ENCODE data around the gene CDH24. TPM values are rescaled to one million over a fixed set of nuclear protein-coding genes. Genes with fewer than 3 reads are reported as not detected.

Gene CDH24
- total RNA-seq, 2 experiments from 2014 or later: 0.51 to 1.5 TPM

- Histone ChIP-seq H3K79me2 (ENCODE audit: insufficient read depth, low read depth, low read length) (no peaks in the 10 kb centered on the region), H3K27ac (ENCODE audit: low read depth, low read length, poor library complexity, severe bottlenecking) (peak overlapping the region; percentile 11), H3K4me1 (ENCODE audit: insufficient read depth, low read length, poor library complexity, severe bottlenecking) (no peaks in the 10 kb centered on the region), H3K9me3 (ENCODE audit: low read length) (no peaks in the 10 kb centered on the region), H2AFZ (ENCODE audit: low read length) (no peak overlapping the region), H3K9me2 (ENCODE audit: insufficient read depth, low read length) (no peaks in the 10 kb centered on the region), H3K36me3 (ENCODE audit: insufficient read depth, low read length) (peaks cover 99% of the 10 kb centered on the region), H4K20me1 (ENCODE audit: insufficient read depth, low read length) (no peaks in the 10 kb centered on the region), H3K4me3 (ENCODE audit: low read depth, low read length, poor library complexity, severe bottlenecking) (no peak overlapping the region), H3K4me2 (ENCODE audit: low read length) (no peak overlapping the region)
- intact Hi-C loops (cut with micrococcal nuclease; ENCODE audit: unreplicated experiment): no loop called here
- POLR2A ChIA-PET: interaction anchor here (0.6 to 2.4 kb wide), 3 partner anchors 15 to 1841 kb away, joined by 3 to 7 read pairs (median 4); partner anchors contain the start of genes ACIN1 and C14orf119
- TF ChIP-seq EZH2phosphoT487 (IDR thresholded peaks at IDR 0.05; ENCODE audit: borderline replicate concordance, low read depth, low read length) (no peak), CTCF (conservative IDR thresholded peaks at IDR 0.05; ENCODE audit: low read length) (no peak)
- no TSS peak for BruUV-seq (replicated peaks)
- CTCF ChIA-PET (ENCODE audit: unreplicated experiment): interaction anchor here (1.2 to 1.4 kb wide), 2 partner anchors 9 to 17 kb away, joined by 6 read pairs; partner anchors contain the start of genes ACIN1 and C14orf119
- DNase-seq (ENCODE audit: low spot score): no peak
Observed at GRCh38 chr14:23077962-23078361, 20.6 kb upstream of the CDH24 start.

- TF ChIP-seq EZH2phosphoT487 (IDR thresholded peaks at IDR 0.05; ENCODE audit: borderline replicate concordance, low read depth, low read length): no peak
- TF ChIP-seq CTCF (conservative IDR thresholded peaks at IDR 0.05; ENCODE audit: low read length): peak; percentile 92
- peaks cover 99% of the 10 kb centered on the region for H3K36me3 ChIP-seq (ENCODE audit: insufficient read depth, low read length)
- H3K4me3 ChIP-seq (ENCODE audit: low read depth, low read length, poor library complexity, severe bottlenecking): no peak overlapping the region
- H3K79me2 ChIP-seq (ENCODE audit: insufficient read depth, low read depth, low read length): no peaks in the 10 kb centered on the region
- intact Hi-C loops (cut with micrococcal nuclease; ENCODE audit: unreplicated experiment): no loop called here
- H3K4me2 ChIP-seq (ENCODE audit: low read length): no peak overlapping the region
- H4K20me1 ChIP-seq (ENCODE audit: insufficient read depth, low read length): no peaks in the 10 kb centered on the region
- ChIA-PET CTCF (ENCODE audit: unreplicated experiment) (interaction anchor here (0.8 to 1.5 kb wide), 5 partner anchors 8 to 43 kb away, joined by 3 to 6 read pairs (median 5); partner anchors contain the start of genes ACIN1 and C14orf119), POLR2A (interaction anchor here (0.5 to 2.4 kb wide), 4 partner anchors 18 to 209 kb away, joined by 3 to 7 read pairs (median 4); partner anchors contain the start of genes ACIN1 and C14orf119)
- no peak overlapping the region for H2AFZ ChIP-seq (ENCODE audit: low read length)
- BruUV-seq (replicated peaks): no TSS peak
- H3K27ac ChIP-seq (ENCODE audit: low read depth, low read length, poor library complexity, severe bottlenecking): no peak overlapping the region
- H3K4me1 ChIP-seq (ENCODE audit: insufficient read depth, low read length, poor library complexity, severe bottlenecking): peaks cover 4% of the 10 kb centered on the region
- H3K9me2 ChIP-seq (ENCODE audit: insufficient read depth, low read length): no peaks in the 10 kb centered on the region
- peak; percentile 57 for DNase-seq (ENCODE audit: low spot score)
- no peaks in the 10 kb centered on the region for H3K9me3 ChIP-seq (ENCODE audit: low read length)
Observed at GRCh38 chr14:23076785-23077408, 19.6 kb upstream of the CDH24 start.

GRCh38 chr14:23074906-23075305 is 17.6 kb upstream of the CDH24 start:
- intact Hi-C loops (cut with micrococcal nuclease; ENCODE audit: unreplicated experiment): loop anchor here (5.0 kb wide), 1 partner anchor 227 kb away; the partner anchor contains the start of gene PPP1R3E
- Histone ChIP-seq H3K9me3 (ENCODE audit: low read length) (no peaks in the 10 kb centered on the region), H3K4me2 (ENCODE audit: low read length) (no peak overlapping the region), H3K9me2 (ENCODE audit: insufficient read depth, low read length) (no peaks in the 10 kb centered on the region), H3K36me3 (ENCODE audit: insufficient read depth, low read length) (peaks cover 84% of the 10 kb centered on the region), H3K27ac (ENCODE audit: low read depth, low read length, poor library complexity, severe bottlenecking) (no peak overlapping the region), H3K79me2 (ENCODE audit: insufficient read depth, low read depth, low read length) (peaks cover 12% of the 10 kb centered on the region), H3K4me3 (ENCODE audit: low read depth, low read length, poor library complexity, severe bottlenecking) (no peak overlapping the region), H4K20me1 (ENCODE audit: insufficient read depth, low read length) (no peaks in the 10 kb centered on the region), H3K4me1 (ENCODE audit: insufficient read depth, low read length, poor library complexity, severe bottlenecking) (peaks cover 15% of the 10 kb centered on the region), H2AFZ (ENCODE audit: low read length) (no peak overlapping the region)
- CTCF ChIA-PET (ENCODE audit: unreplicated experiment): no interaction called here
- no TSS peak for BruUV-seq (replicated peaks)
- no peak for DNase-seq (ENCODE audit: low spot score)
- TF ChIP-seq EZH2phosphoT487 (IDR thresholded peaks at IDR 0.05; ENCODE audit: borderline replicate concordance, low read depth, low read length) (no peak), CTCF (conservative IDR thresholded peaks at IDR 0.05; ENCODE audit: low read length) (no peak)
- POLR2A ChIA-PET: interaction anchor here (0.6 kb wide), 2 partner anchors 16 to 251 kb away, joined by 3 to 4 read pairs; no protein-coding TSS in a partner anchor

Measured in OCI-LY7 (cell line).